ENCODE data around the gene SERPINB8.

SERPINB8 gene

GRCh38 chr18:64011513-64011912 is 41.6 kb downstream of the SERPINB8 start:
- Histone ChIP-seq H3K4me3 (ENCODE audit: low read depth, low read length) (no peak overlapping the region), H2AFZ (ENCODE audit: low read length, unreplicated experiment) (no peak overlapping the region), H3K27me3 (ENCODE audit: insufficient read depth, low read length) (peaks cover 42% of the 10 kb centered on the region), H3K79me2 (ENCODE audit: control insufficient read depth, insufficient read depth, low read length, unreplicated experiment) (no peaks in the 10 kb centered on the region), H3K27ac (ENCODE audit: low read depth, low read length) (no peak overlapping the region), H3K4me1 (ENCODE audit: control insufficient read depth, insufficient read depth, low read length, unreplicated experiment) (no peaks in the 10 kb centered on the region), H3K36me3 (ENCODE audit: insufficient read depth, low read length) (no peaks in the 10 kb centered on the region)

- Histone ChIP-seq H3K4me1 (ENCODE audit: control insufficient read depth, insufficient read depth, low read length, unreplicated experiment) (no peaks in the 10 kb centered on the region), H3K4me3 (ENCODE audit: low read depth, low read length) (no peak overlapping the region), H2AFZ (ENCODE audit: low read length, unreplicated experiment) (no peak overlapping the region), H3K27ac (ENCODE audit: low read depth, low read length) (no peak overlapping the region), H3K36me3 (ENCODE audit: insufficient read depth, low read length) (no peaks in the 10 kb centered on the region), H3K79me2 (ENCODE audit: control insufficient read depth, insufficient read depth, low read length, unreplicated experiment) (no peaks in the 10 kb centered on the region), H3K27me3 (ENCODE audit: insufficient read depth, low read length) (peaks cover 50% of the 10 kb centered on the region)
Observed at GRCh38 chr18:64017870-64018269, 48.0 kb downstream of the SERPINB8 start.

GRCh38 chr18:64019922-64020756 is 50.3 kb downstream of the SERPINB8 start:
- H3K4me1 ChIP-seq (ENCODE audit: control insufficient read depth, insufficient read depth, low read length, unreplicated experiment): no peaks in the 10 kb centered on the region
- no peak overlapping the region for H3K4me3 ChIP-seq (ENCODE audit: low read depth, low read length)
- no peak overlapping the region for H3K27ac ChIP-seq (ENCODE audit: low read depth, low read length)
- H3K36me3 ChIP-seq (ENCODE audit: insufficient read depth, low read length): no peaks in the 10 kb centered on the region
- peaks cover 36% of the 10 kb centered on the region for H3K27me3 ChIP-seq (ENCODE audit: insufficient read depth, low read length)
- H2AFZ ChIP-seq (ENCODE audit: low read length, unreplicated experiment): no peak overlapping the region
- no peaks in the 10 kb centered on the region for H3K79me2 ChIP-seq (ENCODE audit: control insufficient read depth, insufficient read depth, low read length, unreplicated experiment)

GRCh38 chr18:64026350-64026749 is 56.5 kb downstream of the SERPINB8 start:
- no peak overlapping the region for H2AFZ ChIP-seq (ENCODE audit: low read length, unreplicated experiment)

GRCh38 chr18:64027931-64028695 is 58.2 kb downstream of the SERPINB8 start:
- no peaks in the 10 kb centered on the region for H3K4me1 ChIP-seq (ENCODE audit: control insufficient read depth, insufficient read depth, low read length, unreplicated experiment)
- no peaks in the 10 kb centered on the region for H3K79me2 ChIP-seq (ENCODE audit: control insufficient read depth, insufficient read depth, low read length, unreplicated experiment)
- no peak overlapping the region for H2AFZ ChIP-seq (ENCODE audit: low read length, unreplicated experiment)
- no peak overlapping the region for H3K4me3 ChIP-seq (ENCODE audit: low read depth, low read length)
- peaks cover 64% of the 10 kb centered on the region for H3K27me3 ChIP-seq (ENCODE audit: insufficient read depth, low read length)
- H3K27ac ChIP-seq (ENCODE audit: low read depth, low read length): no peak overlapping the region
- no peaks in the 10 kb centered on the region for H3K36me3 ChIP-seq (ENCODE audit: insufficient read depth, low read length)

More at GRCh38 chr18:64026350-64026749, 56.5 kb downstream of the SERPINB8 start:
- no peaks in the 10 kb centered on the region for H3K79me2 ChIP-seq (ENCODE audit: control insufficient read depth, insufficient read depth, low read length, unreplicated experiment)
- H3K36me3 ChIP-seq (ENCODE audit: insufficient read depth, low read length): no peaks in the 10 kb centered on the region
- H3K4me1 ChIP-seq (ENCODE audit: control insufficient read depth, insufficient read depth, low read length, unreplicated experiment): no peaks in the 10 kb centered on the region
- no peak overlapping the region for H3K27ac ChIP-seq (ENCODE audit: low read depth, low read length)
- no peak overlapping the region for H3K4me3 ChIP-seq (ENCODE audit: low read depth, low read length)
- peaks cover 56% of the 10 kb centered on the region for H3K27me3 ChIP-seq (ENCODE audit: insufficient read depth, low read length)

- Histone ChIP-seq H3K79me2 (ENCODE audit: control insufficient read depth, insufficient read depth, low read length, unreplicated experiment) (no peaks in the 10 kb centered on the region), H2AFZ (ENCODE audit: low read length, unreplicated experiment) (no peak overlapping the region), H3K27me3 (ENCODE audit: insufficient read depth, low read length) (peaks cover 71% of the 10 kb centered on the region)
Observed at GRCh38 chr18:64029096-64029495, 59.2 kb downstream of the SERPINB8 start.

DNA sequence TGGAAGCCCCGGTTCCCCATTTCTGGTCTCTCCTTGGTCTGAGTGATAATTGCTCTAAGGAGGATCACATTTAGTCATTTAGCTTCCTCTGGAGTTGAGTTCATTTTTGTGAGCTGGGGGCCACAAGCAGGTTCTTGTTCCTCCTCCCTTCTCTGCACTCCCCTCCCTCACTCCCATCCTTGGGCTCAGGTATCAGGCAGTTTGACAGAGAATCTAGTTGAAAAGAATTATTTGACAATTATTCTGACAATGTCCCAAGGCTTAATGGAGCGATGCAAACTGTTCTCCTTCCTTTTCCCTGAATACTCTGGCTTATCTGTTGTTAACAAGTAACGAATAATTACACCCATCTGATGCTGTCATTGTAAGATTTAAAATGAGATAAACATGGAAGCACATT is 61.5 kb downstream of the SERPINB8 start:
- Histone ChIP-seq H3K27ac (ENCODE audit: low read depth, low read length) (no peak overlapping the region), H3K27me3 (ENCODE audit: insufficient read depth, low read length) (peaks cover 78% of the 10 kb centered on the region), H3K4me3 (ENCODE audit: low read depth, low read length) (no peak overlapping the region), H2AFZ (ENCODE audit: low read length, unreplicated experiment) (no peak overlapping the region), H3K79me2 (ENCODE audit: control insufficient read depth, insufficient read depth, low read length, unreplicated experiment) (no peaks in the 10 kb centered on the region), H3K36me3 (ENCODE audit: insufficient read depth, low read length) (no peaks in the 10 kb centered on the region), H3K4me1 (ENCODE audit: control insufficient read depth, insufficient read depth, low read length, unreplicated experiment) (no peaks in the 10 kb centered on the region)

More at GRCh38 chr18:64029096-64029495, 59.2 kb downstream of the SERPINB8 start:
- Histone ChIP-seq H3K27ac (ENCODE audit: low read depth, low read length) (no peak overlapping the region), H3K36me3 (ENCODE audit: insufficient read depth, low read length) (no peaks in the 10 kb centered on the region), H3K4me3 (ENCODE audit: low read depth, low read length) (no peak overlapping the region), H3K4me1 (ENCODE audit: control insufficient read depth, insufficient read depth, low read length, unreplicated experiment) (no peaks in the 10 kb centered on the region)

DNA sequence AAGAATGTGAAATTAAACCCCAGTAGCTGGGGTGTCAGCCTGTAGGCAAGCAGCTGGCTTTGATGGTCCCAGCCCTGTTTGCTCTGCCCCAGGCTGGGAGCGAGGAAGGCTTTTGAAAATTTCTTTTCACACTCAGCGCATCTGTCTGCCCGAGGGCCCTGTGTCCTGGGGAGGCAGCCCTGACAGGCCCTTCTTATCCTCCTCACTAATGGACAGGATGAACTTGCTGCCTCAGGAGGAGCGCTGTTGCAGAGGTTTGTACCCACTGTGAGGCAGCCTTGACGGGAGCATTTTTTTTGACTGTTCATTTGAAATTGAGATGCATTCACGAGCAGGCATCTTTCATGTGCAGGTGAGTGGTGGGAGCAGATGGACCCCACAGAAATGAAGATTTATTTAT is 62.4 kb downstream of the SERPINB8 start:
- Histone ChIP-seq H2AFZ (ENCODE audit: low read length, unreplicated experiment) (no peak overlapping the region), H3K4me1 (ENCODE audit: control insufficient read depth, insufficient read depth, low read length, unreplicated experiment) (no peaks in the 10 kb centered on the region), H3K27me3 (ENCODE audit: insufficient read depth, low read length) (peaks cover 82% of the 10 kb centered on the region), H3K4me3 (ENCODE audit: low read depth, low read length) (no peak overlapping the region), H3K79me2 (ENCODE audit: control insufficient read depth, insufficient read depth, low read length, unreplicated experiment) (no peaks in the 10 kb centered on the region), H3K27ac (ENCODE audit: low read depth, low read length) (no peak overlapping the region), H3K36me3 (ENCODE audit: insufficient read depth, low read length) (no peaks in the 10 kb centered on the region)

GRCh38 chr18:64037812-64038414 is 68.0 kb downstream of the SERPINB8 start:
- no peak overlapping the region for H2AFZ ChIP-seq (ENCODE audit: low read length, unreplicated experiment)
- no peaks in the 10 kb centered on the region for H3K79me2 ChIP-seq (ENCODE audit: control insufficient read depth, insufficient read depth, low read length, unreplicated experiment)
- H3K27me3 ChIP-seq (ENCODE audit: insufficient read depth, low read length): peaks cover 37% of the 10 kb centered on the region
- H3K4me1 ChIP-seq (ENCODE audit: control insufficient read depth, insufficient read depth, low read length, unreplicated experiment): no peaks in the 10 kb centered on the region
- no peaks in the 10 kb centered on the region for H3K36me3 ChIP-seq (ENCODE audit: insufficient read depth, low read length)
- no peak overlapping the region for H3K4me3 ChIP-seq (ENCODE audit: low read depth, low read length)
- no peak overlapping the region for H3K27ac ChIP-seq (ENCODE audit: low read depth, low read length)
